Upper lobe of right lung (tissue), 1 donor: ENCODE results near the gene RAMP3. TPM values are rescaled to one million over a fixed set of nuclear protein-coding genes. Genes with fewer than 3 reads are reported as not detected.
"Not testable (repeated sequence)": the region's sequence is repeated elsewhere in the genome, so short reads cannot be mapped to it uniquely, and the experiment has no call there.

Source experiments
- ATAC-seq: fragments of 200-7000 bp; cut with Tn5 transposase; one replicate; pipeline ENCODE4 v1.9.1; 2020; ENCODE audit warnings: mild to moderate bottlenecking, moderate library complexity
- DNase-seq: peaks from one replicate; pipeline ENCODE4 v3.0.0-alpha.2; 2020
- H3K27ac ChIP-seq: fragments of 200-600 bp; one replicate; pipeline ENCODE4 v1.8.0; 2022
- H3K27me3 ChIP-seq: fragments of 200-600 bp; one replicate; pipeline ENCODE4 v1.8.0; 2022; ENCODE audit warnings: mild to moderate bottlenecking
- H3K36me3 ChIP-seq: fragments of 200-600 bp; one replicate; pipeline ENCODE4 v1.8.0; 2022
- H3K4me1 ChIP-seq: fragments of 200-600 bp; one replicate; pipeline ENCODE4 v1.8.0; 2022
- H3K4me3 ChIP-seq: fragments of 200-600 bp; one replicate; pipeline ENCODE4 v1.8.0; 2022; ENCODE audit warnings: mild to moderate bottlenecking
- H3K9me3 ChIP-seq: fragments of 200-600 bp; one replicate; pipeline ENCODE4 v1.8.0; 2022
- CTCF ChIP-seq: fragments of 200-600 bp; IDR thresholded peaks from one replicate; pipeline ENCODE4 v1.8.0; 2022; ENCODE audit warnings: antibody characterized with exemption
- intact Hi-C: fragments of 100-400 bp; cut with DNase I; formaldehyde crosslinking; loops from one replicate; pipeline ENCODE4 v1.11.0; 2022
- total RNA-seq: library from RNA; stranded (reverse); fragmentation: NEBNext Ultra II Directional; extraction: Animal tissue kit (Norgen Biotek cat#: 25700); gene quantifications from one replicate; pipeline ENCODE4 v1.2.1, GENCODE V29; 2021
- donor health status: DM: no; HTN: yes; CAD: no; lungs with severe emphysema.

Gene RAMP3
- total RNA-seq, 1 donor from 2014 or later: 255 TPM

GRCh38 chr7:45203036-45203435, 45.4 kb downstream of the RAMP3 start:
- H3K27ac ChIP-seq: peak overlapping the region; percentile 30

GRCh38 chr7:45203459-45203858, 45.9 kb downstream of the RAMP3 start:
- DNase-seq: peak; percentile 40
- no peak overlapping the region for H3K27ac ChIP-seq
- no peak overlapping the region for H3K4me3 ChIP-seq
- no peaks in the 10 kb centered on the region for H3K36me3 ChIP-seq
- ATAC-seq: peak; percentile 22
- H3K9me3 ChIP-seq: no peaks in the 10 kb centered on the region
- H3K27me3 ChIP-seq: no peaks in the 10 kb centered on the region
- no peak for TF ChIP-seq CTCF
- intact Hi-C loops: no loop called here
- peaks cover 17% of the 10 kb centered on the region for H3K4me1 ChIP-seq

More at GRCh38 chr7:45203036-45203435, 45.4 kb downstream of the RAMP3 start:
- TF ChIP-seq CTCF: no peak
- Histone ChIP-seq H3K36me3 (no peaks in the 10 kb centered on the region), H3K4me1 (peaks cover 17% of the 10 kb centered on the region), H3K27me3 (no peaks in the 10 kb centered on the region), H3K9me3 (no peaks in the 10 kb centered on the region), H3K4me3 (no peak overlapping the region)
- intact Hi-C loops: no loop called here
- DNase-seq (no peak), ATAC-seq (no peak)

GRCh38 chr7:45203936-45204445, 46.4 kb downstream of the RAMP3 start:
- ATAC-seq (peak; percentile 20), DNase-seq (peak; percentile 19)
- Histone ChIP-seq H3K36me3 (no peaks in the 10 kb centered on the region), H3K4me3 (peak overlapping the region; percentile 1), H3K9me3 (no peaks in the 10 kb centered on the region), H3K27me3 (no peaks in the 10 kb centered on the region), H3K4me1 (peaks cover 17% of the 10 kb centered on the region), H3K27ac (peak overlapping the region; percentile 61)
- TF ChIP-seq CTCF: no peak
- intact Hi-C loops: no loop called here

- H3K27me3 ChIP-seq, H3K4me3 ChIP-seq, intact Hi-C loops, H3K9me3 ChIP-seq, H3K36me3 ChIP-seq, H3K27ac ChIP-seq, ATAC-seq, DNase-seq: not testable (repeated sequence)
- peaks cover 17% of the 10 kb centered on the region for H3K4me1 ChIP-seq
Measured at GRCh38 chr7:45206266-45206665, 48.7 kb downstream of the RAMP3 start.

- H3K36me3 ChIP-seq, DNase-seq, ATAC-seq, H3K4me1 ChIP-seq, H3K4me3 ChIP-seq, H3K27me3 ChIP-seq, intact Hi-C loops, H3K9me3 ChIP-seq: not testable (repeated sequence)
- peak overlapping the region; percentile 8 for H3K27ac ChIP-seq
Measured at GRCh38 chr7:45209909-45210308, 52.3 kb downstream of the RAMP3 start.

- Histone ChIP-seq H3K27me3 (no peaks in the 10 kb centered on the region), H3K4me3 (no peak overlapping the region), H3K27ac (peak overlapping the region; percentile 68), H3K4me1 (no peaks in the 10 kb centered on the region), H3K9me3 (no peaks in the 10 kb centered on the region), H3K36me3 (no peaks in the 10 kb centered on the region)
- DNase-seq (peak; percentile 26), ATAC-seq (peak; percentile 72)
- TF ChIP-seq CTCF: no peak
- intact Hi-C loops: no loop called here
Measured at GRCh38 chr7:45211066-45211465, 53.5 kb downstream of the RAMP3 start.

- no peak for ATAC-seq
- H3K27ac ChIP-seq: peak overlapping the region; percentile 68
- no peaks in the 10 kb centered on the region for H3K36me3 ChIP-seq
- no peaks in the 10 kb centered on the region for H3K9me3 ChIP-seq
- H3K4me3 ChIP-seq: no peak overlapping the region
- DNase-seq: no peak
- H3K4me1 ChIP-seq: no peaks in the 10 kb centered on the region
- intact Hi-C loops: no loop called here
- H3K27me3 ChIP-seq: no peaks in the 10 kb centered on the region
- no peak for TF ChIP-seq CTCF
Measured at GRCh38 chr7:45211958-45212357, 54.4 kb downstream of the RAMP3 start.
